Activated B cell treated with CpG ODN at 0.5 μM for 24 hours (primary cell): ENCODE data around the gene KIF1C. TPM values are rescaled to one million over a fixed set of nuclear protein-coding genes. Genes with fewer than 3 reads are reported as not detected.
A peak's percentile ranks its signal among the peaks of the same experiment; 100 is the strongest.

Experiments
- ATAC-seq: fragments of 200-7000 bp; cut with Tn5 transposase; one replicate; pipeline ENCODE4 v1.10.0; 2021; ENCODE audit warnings: low read depth, mild to moderate bottlenecking, moderate library complexity
- CTCF ChIA-PET: fragments of 350-600 bp; sonication (Branson Sonifier 250); formaldehyde crosslinking; loops from one replicate; lab custom pipeline; 2021; ENCODE audit warnings: antibody characterized with exemption; lab: Charles Lee
- POLR2A ChIA-PET: fragments of 350-600 bp; sonication (Branson Sonifier 250); formaldehyde crosslinking; loops from one replicate; lab custom pipeline; 2021; ENCODE audit warnings: antibody characterized with exemption; lab: Charles Lee
- DNase-seq: peaks from one replicate; pipeline ENCODE4 v3.0.0; 2022
- H3K27ac Mint-ChIP-seq: one replicate; pipeline ENCODE4 v1.8.0; 2020; ENCODE audit warnings: mixed read lengths
- H3K27me3 Mint-ChIP-seq: one replicate; pipeline ENCODE4 v1.8.0; 2021; ENCODE audit warnings: mixed read lengths
- H3K36me3 Mint-ChIP-seq: one replicate; pipeline ENCODE4 v1.8.0; 2021; ENCODE audit warnings: low read depth, mixed read lengths
- H3K4me1 Mint-ChIP-seq: one replicate; pipeline ENCODE4 v1.8.0; 2021; ENCODE audit warnings: mixed read lengths
- H3K4me3 Mint-ChIP-seq: one replicate; pipeline ENCODE4 v1.8.0; 2020; ENCODE audit warnings: mild to moderate bottlenecking, mixed read lengths
- H3K9me3 Mint-ChIP-seq: one replicate; pipeline ENCODE4 v1.8.0; 2020; ENCODE audit warnings: mixed read lengths
- intact Hi-C: fragments of 100-400 bp; cut with micrococcal nuclease; formaldehyde crosslinking; loops from one replicate; pipeline ENCODE4 v1.15.1; 2024
- total RNA-seq: library from RNA; stranded (reverse); gene quantifications from 2 replicates; pipeline ENCODE4 v1.2.3, GENCODE V29; 2022
- TF ChIP-seq, protein P1 (sequence below): fragments of 200-600 bp; IDR thresholded peaks from one replicate; pipeline ENCODE4 v1.8.0; 2022; ENCODE audit warnings: antibody characterized with exemption, mild to moderate bottlenecking

The KIF1C gene
- total RNA-seq, 1 donor from 2014 or later: 62.6 TPM

DNA sequence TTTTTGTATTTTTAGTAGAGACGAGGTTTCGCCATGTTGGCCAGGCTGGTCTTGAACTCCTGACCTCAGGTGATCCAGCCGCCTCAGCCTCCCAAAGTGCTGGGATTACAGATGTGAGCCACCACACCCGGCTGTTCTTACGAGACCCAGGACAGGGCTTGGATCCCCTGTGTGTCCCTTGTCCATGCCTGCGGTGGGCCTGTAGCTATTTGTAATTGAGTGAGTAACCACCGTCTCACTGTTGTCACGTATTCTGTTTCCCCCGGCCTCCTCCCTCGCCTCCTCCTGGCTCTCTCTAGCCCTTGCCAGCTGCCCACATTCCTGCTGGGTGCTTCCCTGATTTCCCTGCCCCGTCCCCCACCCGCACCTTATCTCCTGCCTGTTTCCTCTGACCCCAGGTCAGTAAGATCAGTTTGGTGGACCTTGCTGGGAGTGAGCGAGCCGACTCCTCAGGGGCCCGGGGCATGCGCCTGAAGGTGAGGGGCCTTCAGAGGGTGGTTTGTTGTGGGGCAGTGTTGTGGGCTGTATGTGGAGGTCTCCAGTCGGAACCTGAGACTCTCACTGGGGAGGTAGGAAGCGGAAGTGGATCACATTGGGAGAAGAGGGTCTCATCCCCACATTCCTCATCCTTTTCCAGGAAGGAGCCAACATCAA is 5.6 kb downstream of the KIF1C start:
- CTCF ChIA-PET: no interaction called here
- ATAC-seq (no peak), DNase-seq (no peak)
- peaks cover 16% of the 10 kb centered on the region for H3K4me1 Mint-ChIP-seq
- H3K27me3 Mint-ChIP-seq: no peaks in the 10 kb centered on the region
- TF ChIP-seq, protein P1, sequence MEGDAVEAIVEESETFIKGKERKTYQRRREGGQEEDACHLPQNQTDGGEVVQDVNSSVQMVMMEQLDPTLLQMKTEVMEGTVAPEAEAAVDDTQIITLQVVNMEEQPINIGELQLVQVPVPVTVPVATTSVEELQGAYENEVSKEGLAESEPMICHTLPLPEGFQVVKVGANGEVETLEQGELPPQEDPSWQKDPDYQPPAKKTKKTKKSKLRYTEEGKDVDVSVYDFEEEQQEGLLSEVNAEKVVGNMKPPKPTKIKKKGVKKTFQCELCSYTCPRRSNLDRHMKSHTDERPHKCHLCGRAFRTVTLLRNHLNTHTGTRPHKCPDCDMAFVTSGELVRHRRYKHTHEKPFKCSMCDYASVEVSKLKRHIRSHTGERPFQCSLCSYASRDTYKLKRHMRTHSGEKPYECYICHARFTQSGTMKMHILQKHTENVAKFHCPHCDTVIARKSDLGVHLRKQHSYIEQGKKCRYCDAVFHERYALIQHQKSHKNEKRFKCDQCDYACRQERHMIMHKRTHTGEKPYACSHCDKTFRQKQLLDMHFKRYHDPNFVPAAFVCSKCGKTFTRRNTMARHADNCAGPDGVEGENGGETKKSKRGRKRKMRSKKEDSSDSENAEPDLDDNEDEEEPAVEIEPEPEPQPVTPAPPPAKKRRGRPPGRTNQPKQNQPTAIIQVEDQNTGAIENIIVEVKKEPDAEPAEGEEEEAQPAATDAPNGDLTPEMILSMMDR: no peak
- no peaks in the 10 kb centered on the region for H3K9me3 Mint-ChIP-seq
- POLR2A ChIA-PET: no interaction called here
- intact Hi-C loops: no loop called here
- no peak overlapping the region for H3K4me3 Mint-ChIP-seq
- no peak overlapping the region for H3K27ac Mint-ChIP-seq
- peaks cover 77% of the 10 kb centered on the region for H3K36me3 Mint-ChIP-seq

DNA sequence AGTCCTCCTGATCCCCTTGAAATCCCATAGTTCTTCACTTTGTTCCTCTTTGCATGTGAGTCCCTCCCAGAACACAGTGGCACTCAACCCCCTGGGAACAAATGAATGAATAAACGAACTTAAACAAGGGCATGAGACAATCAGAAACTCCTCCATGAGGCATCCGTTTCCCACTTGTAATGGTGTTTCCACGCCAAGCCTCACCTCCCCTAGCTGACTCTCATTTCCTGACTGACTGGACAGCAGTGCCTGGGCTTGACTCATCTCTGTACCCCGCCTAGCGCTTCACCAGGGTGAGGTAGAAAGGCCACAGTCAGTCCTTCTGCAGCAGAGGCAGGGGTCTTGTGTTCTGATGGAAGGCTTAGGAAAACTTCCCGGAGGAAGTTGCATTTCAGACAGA is 14.2 kb downstream of the KIF1C start:
- H3K4me3 Mint-ChIP-seq: no peak overlapping the region
- no peak for ATAC-seq
- POLR2A ChIA-PET: no interaction called here
- TF ChIP-seq, protein P1: no peak
- no peak overlapping the region for H3K27ac Mint-ChIP-seq
- intact Hi-C loops: no loop called here
- no peaks in the 10 kb centered on the region for H3K9me3 Mint-ChIP-seq
- CTCF ChIA-PET: no interaction called here
- H3K4me1 Mint-ChIP-seq: peaks cover 11% of the 10 kb centered on the region
- no peak for DNase-seq
- H3K27me3 Mint-ChIP-seq: peaks cover 2% of the 10 kb centered on the region
- peaks cover 57% of the 10 kb centered on the region for H3K36me3 Mint-ChIP-seq

DNA sequence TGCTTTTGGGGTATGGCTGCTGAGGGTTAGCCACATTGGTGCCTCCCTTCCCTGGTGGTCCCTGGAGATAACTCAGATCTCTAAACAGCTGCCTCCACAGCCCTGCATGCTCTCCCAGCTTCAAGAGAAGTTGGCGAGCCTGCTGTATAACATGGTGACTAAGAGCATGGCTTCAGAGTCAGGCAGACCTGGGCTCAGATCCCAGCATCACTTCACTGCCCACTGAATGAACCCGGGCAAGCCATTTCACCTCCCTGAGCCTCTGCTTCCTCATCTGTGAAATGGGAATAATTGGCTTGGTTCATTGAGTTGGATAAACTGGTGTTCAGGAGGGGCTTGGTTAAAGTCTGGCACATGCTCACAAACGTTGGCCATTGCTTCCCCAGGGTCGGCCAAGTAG is 16.6 kb downstream of the KIF1C start:
- no peak overlapping the region for H3K4me3 Mint-ChIP-seq
- peaks cover 44% of the 10 kb centered on the region for H3K36me3 Mint-ChIP-seq
- H3K27me3 Mint-ChIP-seq: peaks cover 2% of the 10 kb centered on the region
- DNase-seq: no peak
- ChIA-PET POLR2A (no interaction called here), CTCF (no interaction called here)
- TF ChIP-seq, protein P1: no peak
- ATAC-seq: no peak
- intact Hi-C loops: no loop called here
- H3K9me3 Mint-ChIP-seq: no peaks in the 10 kb centered on the region
- H3K27ac Mint-ChIP-seq: no peak overlapping the region
- H3K4me1 Mint-ChIP-seq: peaks cover 24% of the 10 kb centered on the region

DNA sequence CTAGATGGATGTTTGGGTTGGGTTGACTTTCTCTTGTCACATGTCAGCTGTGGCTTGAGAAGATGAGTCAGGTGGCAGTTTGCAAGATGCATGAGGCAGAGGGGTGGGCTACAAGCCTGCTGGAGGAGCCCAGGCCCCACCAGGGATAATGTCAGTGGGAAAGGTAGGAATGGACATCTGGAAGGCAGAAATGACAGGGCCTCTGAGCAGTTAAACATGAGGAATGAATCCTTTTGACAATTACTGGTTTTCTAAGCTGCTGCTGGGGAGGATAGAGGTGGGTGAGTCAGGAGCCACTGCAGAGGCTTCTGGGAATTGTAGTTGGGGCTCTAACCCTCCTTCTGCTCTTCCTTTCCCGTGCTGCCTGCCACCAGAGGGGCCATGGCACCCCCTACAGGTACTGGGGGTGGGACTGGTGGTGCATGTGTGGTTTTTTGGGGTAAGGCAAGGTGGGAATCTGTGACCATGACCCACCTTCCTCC is 21.8 kb downstream of the KIF1C start:
- peak; percentile 31 for DNase-seq
- H3K36me3 Mint-ChIP-seq: peaks cover 53% of the 10 kb centered on the region
- no peaks in the 10 kb centered on the region for H3K27me3 Mint-ChIP-seq
- TF ChIP-seq, protein P1: no peak
- peak; percentile 49 for ATAC-seq
- no peaks in the 10 kb centered on the region for H3K9me3 Mint-ChIP-seq
- ChIA-PET CTCF (interaction anchor here (0.6 to 2.4 kb wide), 5 partner anchors 11 to 110 kb away, joined by 3 to 18 read pairs (median 3); no protein-coding TSS in a partner anchor), POLR2A (interaction anchor here (0.5 to 1.3 kb wide), 9 partner anchors 21 to 110 kb away, joined by 3 to 9 read pairs (median 5); partner anchors contain the start of genes INCA1, KIF1C, RNF167 and SLC25A11)
- H3K4me3 Mint-ChIP-seq: no peak overlapping the region
- intact Hi-C loops: loop anchor here (1.0 kb wide), 3 partner anchors 12 to 110 kb away; partner anchors contain the start of gene CAMTA2
- peaks cover 28% of the 10 kb centered on the region for H3K4me1 Mint-ChIP-seq
- H3K27ac Mint-ChIP-seq: peak overlapping the region; percentile 32

DNA sequence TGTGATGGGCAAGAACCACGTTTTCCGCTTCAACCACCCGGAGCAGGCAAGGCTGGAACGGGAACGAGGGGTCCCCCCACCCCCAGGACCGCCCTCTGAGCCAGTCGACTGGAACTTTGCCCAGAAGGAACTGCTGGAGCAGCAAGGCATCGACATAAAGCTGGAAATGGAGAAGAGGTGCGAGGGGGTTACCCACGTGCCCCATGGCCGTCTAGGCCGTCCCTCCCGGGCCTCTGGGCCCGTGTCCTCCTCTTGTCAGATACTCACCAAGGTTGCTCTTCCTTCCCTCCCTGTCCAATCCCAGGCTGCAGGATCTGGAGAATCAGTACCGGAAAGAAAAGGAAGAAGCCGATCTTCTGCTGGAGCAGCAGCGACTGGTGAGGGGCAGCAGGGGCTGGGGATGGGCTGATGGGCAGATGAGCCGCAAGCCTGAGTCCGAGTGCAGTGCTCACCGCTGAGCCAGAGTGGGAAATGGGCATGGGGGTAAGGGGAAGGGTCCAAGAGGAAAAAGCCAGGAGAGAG is 22.8 kb downstream of the KIF1C start:
- Mint-ChIP-seq H3K36me3 (peaks cover 48% of the 10 kb centered on the region), H3K9me3 (no peaks in the 10 kb centered on the region), H3K4me3 (no peak overlapping the region), H3K27ac (no peak overlapping the region), H3K4me1 (peaks cover 28% of the 10 kb centered on the region), H3K27me3 (no peaks in the 10 kb centered on the region)
- DNase-seq (no peak), ATAC-seq (no peak)
- ChIA-PET CTCF (interaction anchor here (2.4 kb wide), 1 partner anchor 41 kb away, joined by 18 read pairs; no protein-coding TSS in a partner anchor), POLR2A (interaction anchor here (1.3 kb wide), 1 partner anchor 23 kb away, joined by 5 read pairs; the partner anchor contains the start of genes INCA1 and KIF1C)
- intact Hi-C loops: no loop called here
- TF ChIP-seq, protein P1: no peak
